HepG2 (cell line): Measurements from ENCODE around the gene ATR. TPM values are rescaled to one million over a fixed set of nuclear protein-coding genes. Genes with fewer than 3 reads are reported as not detected.
"Not testable (repeated sequence)": the region's sequence is repeated elsewhere in the genome, so short reads cannot be mapped to it uniquely, and the experiment has no call there.

Experiments used
- ATAC-seq: fragments of 200-7000 bp; cut with Tn5 transposase; 3 replicates; pipeline ENCODE4 v1.9.1; 2020; ENCODE audit warnings: mild to moderate bottlenecking, moderate library complexity
- BruUV-seq: library from RNA; stranded (reverse); fragments of 400-500 nt; replicated peaks from 2 replicates; lab custom pipeline; 2021; lab: Mats Ljungman, UMichigan
- CTCF ChIA-PET: fragments of 300-600 bp; formaldehyde crosslinking; extraction: SDS; loops from one replicate; lab custom pipeline; 2021; ENCODE audit warnings: low total read pairs, inconsistent platforms, low intra/inter-chr PET ratio; lab: Yijun Ruan, JAX
- POLR2A ChIA-PET: fragments of 350-600 bp; sonication (Branson Sonifier 250); formaldehyde crosslinking; loops from one replicate; lab custom pipeline; 2020; ENCODE audit warnings: antibody characterized with exemption, inconsistent platforms; lab: Yijun Ruan, JAX
- DNase-seq: peaks from one replicate; pipeline ENCODE4 v3.0.0-alpha.2; 2015; ENCODE audit warnings: low spot score
- FAIRE-seq: peaks from 3 replicates; lab custom pipeline; 2011; peaks lifted over from hg19 to GRCh38; lab: Jason Lieb, UNC
- H2AFZ ChIP-seq: one replicate; pipeline ENCODE4 v1.6.1; 2011; ENCODE audit warnings: low read length, inconsistent platforms
- H3K27ac ChIP-seq: fragments of 300-600 bp; 3 replicates; pipeline ENCODE4 v1.8.0; 2011; ENCODE audit warnings: mixed run types, mild to moderate bottlenecking, mixed read lengths, low read length, inconsistent platforms; ENCODE audit not compliant: insufficient read depth; ENCODE audit errors: extremely low read length
- H3K27me3 ChIP-seq, 2 experiments: fragments of 200-600 bp in 1 of 2; 2 replicates in 1 of 2; 3 replicates in 1 of 2; pipeline versions ENCODE4 v1.6.0 to v1.8.0; 2011; ENCODE audit warnings: low read length in 2 of 2, mild to moderate bottlenecking in 2 of 2, moderate library complexity in 2 of 2, inconsistent platforms in 1 of 2; ENCODE audit not compliant: insufficient read depth in 2 of 2, control insufficient read depth in 1 of 2
- H3K36me3 ChIP-seq, 2 experiments: fragments of 200-600 bp in 1 of 2; replicated peaks in 1 of 2; 2 replicates in 1 of 2; 3 replicates in 1 of 2; pipeline versions ENCODE4 v1.5.1 to v1.8.0; 2011; ENCODE audit warnings: low read length in 2 of 2, inconsistent platforms in 1 of 2; ENCODE audit not compliant: insufficient read depth in 2 of 2, control insufficient read depth in 1 of 2
- H3K4me1 ChIP-seq: 2 replicates; pipeline ENCODE4 v1.5.1; 2012; ENCODE audit warnings: low read length, inconsistent platforms; ENCODE audit not compliant: insufficient read depth
- H3K4me2 ChIP-seq: 2 replicates; pipeline ENCODE4 v1.6.0; 2011; ENCODE audit warnings: low read depth, low read length, inconsistent platforms
- H3K4me3 ChIP-seq, 3 experiments: fragments of 200-600 bp in 1 of 3; sonication (generic), shearing (Covaris generic) in 1 of 3; replicated peaks in 1 of 3; 2 replicates each; pipeline ENCODE4 v1.5.1; 2011 to 2016; ENCODE audit warnings: low read length in 3 of 3, inconsistent platforms in 2 of 3, low read depth in 2 of 3, mild to moderate bottlenecking in 2 of 3, control low read depth in 1 of 3, mixed read lengths in 1 of 3; ENCODE audit not compliant: insufficient read depth in 1 of 3
- H3K79me2 ChIP-seq: one replicate; pipeline ENCODE4 v1.6.1; 2011; ENCODE audit warnings: low read length, inconsistent platforms; ENCODE audit not compliant: insufficient read depth
- H3K9ac ChIP-seq: 2 replicates; pipeline ENCODE4 v1.6.0; 2011; ENCODE audit warnings: mild to moderate bottlenecking, low read depth, low read length, inconsistent platforms; ENCODE audit not compliant: insufficient read depth
- H3K9me3 ChIP-seq: 2 replicates; pipeline ENCODE4 v1.5.1; 2012; ENCODE audit warnings: mild to moderate bottlenecking, low read length
- H4K20me1 ChIP-seq: 2 replicates; pipeline ENCODE4 v1.6.0; 2011; ENCODE audit warnings: inconsistent platforms, mild to moderate bottlenecking, low read length, moderate library complexity; ENCODE audit not compliant: insufficient read depth
- ATF7-NPFF ChIP-seq: sonication (generic); formaldehyde crosslinking; IDR thresholded peaks from 2 replicates; pipeline ENCODE4 v1.8.1; 2023; ENCODE audit warnings: mild to moderate bottlenecking, low read depth, missing genetic modification reagents, moderate library complexity
- FOXC1 ChIP-seq: sonication (generic); formaldehyde crosslinking; IDR thresholded peaks from 2 replicates; pipeline ENCODE4 v1.8.0; 2022; ENCODE audit warnings: mild to moderate bottlenecking, missing genetic modification reagents, borderline replicate concordance
- FOXM1 ChIP-seq: sonication (generic); formaldehyde crosslinking; IDR thresholded peaks from 2 replicates; pipeline ENCODE4 v1.5.0; 2020; ENCODE audit warnings: missing genetic modification reagents
- FOXO1 ChIP-seq: sonication (generic); formaldehyde crosslinking; IDR thresholded peaks from 2 replicates; pipeline ENCODE4 v1.4.0; 2020; ENCODE audit warnings: missing genetic modification reagents
- ISX ChIP-seq: sonication (generic); formaldehyde crosslinking; conservative IDR thresholded peaks from 2 replicates; pipeline ENCODE4 v1.5.0; 2020; ENCODE audit warnings: missing genetic modification reagents
- KAT8 ChIP-seq: IDR thresholded peaks from 2 replicates; pipeline ENCODE4 v1.6.1; 2016; ENCODE audit warnings: missing genetic modification reagents, missing compliant biosample characterization
- KDM6A ChIP-seq: IDR thresholded peaks from 2 replicates; pipeline ENCODE4 v1.6.1; 2016; ENCODE audit warnings: low read depth
- KLF16 ChIP-seq, 2 experiments: sonication (generic) in 1 of 2; formaldehyde crosslinking in 1 of 2; IDR thresholded peaks; 2 replicates each; pipeline versions ENCODE4 v1.6.1 to v1.8.0; 2016 to 2023; ENCODE audit warnings: missing genetic modification reagents in 2 of 2, missing compliant biosample characterization in 1 of 2
- MAF1 ChIP-seq: sonication (generic); formaldehyde crosslinking; IDR thresholded peaks from 2 replicates; pipeline ENCODE4 v1.5.0; 2020; ENCODE audit warnings: missing genetic modification reagents, borderline replicate concordance
- NFE2L1 ChIP-seq: sonication (generic); formaldehyde crosslinking; IDR thresholded peaks from 2 replicates; pipeline ENCODE4 v1.4.0; 2020; ENCODE audit warnings: missing genetic modification reagents, mild to moderate bottlenecking, borderline replicate concordance
- NFKBIZ ChIP-seq: IDR thresholded peaks from 2 replicates; pipeline ENCODE4 v1.6.1; 2018; ENCODE audit warnings: missing genetic modification reagents, missing compliant biosample characterization
- SMARCE1 ChIP-seq: fragments of 450-650 bp; IDR thresholded peaks from 2 replicates; pipeline ENCODE4 v1.6.1; 2017; ENCODE audit warnings: borderline replicate concordance
- ZBTB7B ChIP-seq: sonication (generic); formaldehyde crosslinking; IDR thresholded peaks from 2 replicates; pipeline ENCODE4 v1.4.0; 2020; ENCODE audit warnings: missing genetic modification reagents
- ZNF292 ChIP-seq: sonication (generic); formaldehyde crosslinking; IDR thresholded peaks from 2 replicates; pipeline ENCODE4 v1.8.1; 2022; ENCODE audit warnings: mild to moderate bottlenecking, low read depth, missing genetic modification reagents, borderline replicate concordance
- ZNF431 ChIP-seq: sonication (generic); formaldehyde crosslinking; IDR thresholded peaks from 2 replicates; pipeline ENCODE4 v1.9.0; 2022; ENCODE audit warnings: missing genetic modification reagents, low read depth, mild to moderate bottlenecking, borderline replicate concordance
- ZNF552 ChIP-seq: sonication (generic); formaldehyde crosslinking; IDR thresholded peaks from 2 replicates; pipeline ENCODE4 v1.9.0; 2022; ENCODE audit warnings: missing genetic modification reagents, mild to moderate bottlenecking, borderline replicate concordance
- ZNF569 ChIP-seq: sonication (generic); formaldehyde crosslinking; IDR thresholded peaks from 2 replicates; pipeline ENCODE4 v1.5.0; 2020; ENCODE audit warnings: mild to moderate bottlenecking, missing genetic modification reagents, moderate library complexity, borderline replicate concordance
- ZNF615 ChIP-seq: sonication (generic); formaldehyde crosslinking; IDR thresholded peaks from 2 replicates; pipeline ENCODE4 v1.5.0; 2020; ENCODE audit warnings: mild to moderate bottlenecking, missing genetic modification reagents, borderline replicate concordance
- ZNF788 ChIP-seq: sonication (generic); formaldehyde crosslinking; IDR thresholded peaks from 2 replicates; pipeline ENCODE4 v1.5.0; 2020; ENCODE audit warnings: mild to moderate bottlenecking, missing genetic modification reagents, borderline replicate concordance
- WGBS: methylation state at CpG from one replicate; pipeline ENCODE4 v1.1.6; 2017; ENCODE audit warnings: low lambda C conversion rate; 5-methylcytosine and 5-hydroxymethylcytosine counted together
- in situ Hi-C: cut with HindIII; loops from 2 replicates; pipeline ENCODE4 v1.10.0; 2017; ENCODE audit warnings: low pct_unique_long_range_greater_than_20kb; ENCODE audit not compliant: extremely low pct_ligation_motif_present
- intact Hi-C: fragments of 100-400 bp; cut with micrococcal nuclease; formaldehyde crosslinking; loops from one replicate; pipeline ENCODE4 v1.10.0; 2022; ENCODE audit not compliant: unreplicated experiment
- polyA plus RNA-seq, 8 experiments: library from polyadenylated mRNA; depleted of rRNA in 3 of 8; stranded (reverse) in 7 of 8; unstranded in 1 of 8; fragments of >200 nt; fragmentation: Illumina TruSeq in 4 of 8; extraction: Trizol in 4 of 8; gene quantifications; 2 replicates each; pipeline versions ENCODE4 v1.2.1 to v1.2.3, GENCODE V29; 2011 to 2016; ENCODE audit warnings: low read depth in 4 of 8, missing spikeins in 1 of 8, mixed read lengths in 1 of 8; ENCODE audit not compliant: insufficient read depth in 1 of 8
- total RNA-seq, 5 experiments: library from RNA; depleted of rRNA; stranded (reverse); fragments of >200 nt; fragmentation: Illumina TruSeq; extraction: Trizol; gene quantifications; 2 replicates each; pipeline ENCODE4 v1.2.3, GENCODE V29; 2016; ENCODE audit warnings: low read depth in 1 of 5
- TF ChIP-seq, protein P1 (sequence below): sonication (generic); formaldehyde crosslinking; IDR thresholded peaks from 2 replicates; pipeline ENCODE4 v1.8.1; 2023; ENCODE audit warnings: mild to moderate bottlenecking, inconsistent platforms, moderate library complexity, missing genetic modification reagents, borderline replicate concordance

ATR gene
- total and polyA plus RNA-seq, 2 of the 13 experiments (the other 11 are each of a cell fraction or from before 2014, with no cell fraction given), result 6.6 to 17.0 TPM

DNA sequence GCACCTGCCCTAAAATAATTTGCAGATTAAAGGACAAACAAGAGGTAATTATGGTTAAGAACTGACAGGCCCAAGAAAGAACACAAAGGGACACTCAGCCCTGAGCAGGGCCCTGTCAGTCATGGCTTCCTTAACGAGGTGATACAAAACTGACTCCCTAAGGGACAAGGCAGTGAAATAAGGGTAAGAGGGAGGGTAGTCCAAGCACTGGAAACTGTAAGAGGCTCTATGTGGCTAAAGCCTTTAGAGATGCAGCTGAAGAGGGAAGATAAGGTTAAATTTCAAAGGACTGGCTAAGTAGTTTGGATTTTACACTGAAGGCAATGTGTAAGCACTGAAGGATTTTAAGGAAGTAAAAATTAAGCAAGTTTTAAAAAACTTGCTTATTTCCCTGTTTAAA, 3.9 kb downstream of the ATR start:
- no peak for DNase-seq
- no peaks in the 10 kb centered on the region; a peak in 1 of 5 replicates for H3K27me3 ChIP-seq
- in situ Hi-C loops (no loop called here), intact Hi-C loops (loop anchor here (10.0 kb wide), 1 partner anchor 130 kb away; the partner anchor contains the start of gene XRN1)
- no peak for ATAC-seq
- H3K79me2 ChIP-seq, result peaks cover 31% of the 10 kb centered on the region
- H3K27ac ChIP-seq, result no peak overlapping the region
- FAIRE-seq, result no peak
- CTCF ChIA-PET, result no interaction called here
- H3K36me3 ChIP-seq, result no peaks in the 10 kb centered on the region
- H3K4me1 ChIP-seq, result peaks cover 14% of the 10 kb centered on the region
- no peak overlapping the region for H3K9ac ChIP-seq
- no peaks in the 10 kb centered on the region for H3K9me3 ChIP-seq
- H4K20me1 ChIP-seq, result no peaks in the 10 kb centered on the region
- TF ChIP-seq ZNF552 (CRISPR knock-in tag), result no peak
- no peak for TF ChIP-seq FOXM1 (CRISPR knock-in tag)
- TF ChIP-seq NFKBIZ (CRISPR knock-in tag), result no peak
- TF ChIP-seq MAF1 (CRISPR knock-in tag), result no peak
- no peak for TF ChIP-seq ZNF788 (CRISPR knock-in tag)
- TF ChIP-seq KAT8 (CRISPR knock-in tag), result no peak
- no peak for TF ChIP-seq SMARCE1
- no peak for TF ChIP-seq ISX
- no peak for TF ChIP-seq KLF16 (CRISPR knock-in tag; IDR thresholded peaks at IDR 0.05)
- no peak for TF ChIP-seq ZNF569 (CRISPR knock-in tag)
- no peak for TF ChIP-seq FOXO1 (CRISPR knock-in tag)
- TF ChIP-seq FOXC1 (CRISPR knock-in tag), result no peak
- TF ChIP-seq KDM6A, result no peak
- no peak for TF ChIP-seq ZNF431 (CRISPR knock-in tag)
- no peak for TF ChIP-seq ZNF292
- TF ChIP-seq ATF7-NPFF (CRISPR knock-in tag), result no peak
- TF ChIP-seq, protein P1, sequence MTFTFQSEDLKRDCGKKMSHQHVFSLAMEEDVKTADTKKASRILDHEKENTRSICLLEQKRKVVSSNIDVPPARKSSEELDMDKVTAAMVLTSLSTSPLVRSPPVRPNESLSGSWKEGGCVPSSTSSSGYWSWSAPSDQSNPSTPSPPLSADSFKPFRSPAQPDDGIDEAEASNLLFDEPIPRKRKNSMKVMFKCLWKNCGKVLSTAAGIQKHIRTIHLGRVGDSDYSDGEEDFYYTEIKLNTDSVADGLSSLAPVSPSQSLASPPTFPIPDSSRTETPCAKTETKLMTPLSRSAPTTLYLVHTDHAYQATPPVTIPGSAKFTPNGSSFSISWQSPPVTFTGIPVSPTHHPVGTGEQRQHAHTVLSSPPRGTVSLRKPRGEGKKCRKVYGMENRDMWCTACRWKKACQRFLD (CRISPR knock-in tag), result no peak
- no peak for TF ChIP-seq ZBTB7B (CRISPR knock-in tag)
- no peak for TF ChIP-seq NFE2L1 (CRISPR knock-in tag)
- TF ChIP-seq ZNF615 (CRISPR knock-in tag), result no peak
- POLR2A ChIA-PET, result no interaction called here
- no peak overlapping the region for H3K4me2 ChIP-seq
- H3K4me3 ChIP-seq, result no peak overlapping the region
- no peak overlapping the region for H2AFZ ChIP-seq
- 93% methylated on average over 1 of the region's 1 CpG for WGBS
- BruUV-seq, result no TSS peak

DNA sequence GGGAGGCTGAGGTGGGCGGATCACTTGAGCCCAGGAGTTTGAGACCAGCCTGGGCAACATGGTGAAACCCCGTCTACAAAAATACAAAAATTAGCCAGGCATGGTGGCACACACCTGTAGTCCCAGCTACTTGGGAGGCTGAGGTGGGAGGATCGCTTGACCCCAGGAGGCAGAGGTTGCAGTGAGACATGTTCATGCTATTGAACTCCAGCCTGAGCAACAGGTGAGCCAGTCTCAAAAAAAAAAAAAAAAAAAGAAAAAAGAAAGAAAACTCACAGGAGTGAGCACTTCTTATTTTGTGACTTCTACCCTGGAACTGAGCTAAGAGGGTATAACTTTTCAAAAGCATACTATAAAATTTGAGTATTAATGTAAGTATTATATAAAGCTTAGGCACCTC, 4.3 kb downstream of the ATR start:
- FAIRE-seq, H3K36me3 ChIP-seq, POLR2A ChIA-PET, in situ Hi-C loops, DNase-seq, H3K9ac ChIP-seq, H3K9me3 ChIP-seq, H3K4me3 ChIP-seq, H3K4me1 ChIP-seq, H3K4me2 ChIP-seq, H3K27me3 ChIP-seq, CTCF ChIA-PET, H2AFZ ChIP-seq, BruUV-seq, ATAC-seq, H3K27ac ChIP-seq, H4K20me1 ChIP-seq: not testable (repeated sequence)
- H3K79me2 ChIP-seq, result peaks cover 31% of the 10 kb centered on the region
- intact Hi-C loops, result loop anchor here (10.0 kb wide), 1 partner anchor 129 kb away; the partner anchor contains the start of gene XRN1
- WGBS, result 92% methylated on average over 3 of the region's 3 CpGs
